Measurements from ENCODE around the gene PRKCH.

DNA sequence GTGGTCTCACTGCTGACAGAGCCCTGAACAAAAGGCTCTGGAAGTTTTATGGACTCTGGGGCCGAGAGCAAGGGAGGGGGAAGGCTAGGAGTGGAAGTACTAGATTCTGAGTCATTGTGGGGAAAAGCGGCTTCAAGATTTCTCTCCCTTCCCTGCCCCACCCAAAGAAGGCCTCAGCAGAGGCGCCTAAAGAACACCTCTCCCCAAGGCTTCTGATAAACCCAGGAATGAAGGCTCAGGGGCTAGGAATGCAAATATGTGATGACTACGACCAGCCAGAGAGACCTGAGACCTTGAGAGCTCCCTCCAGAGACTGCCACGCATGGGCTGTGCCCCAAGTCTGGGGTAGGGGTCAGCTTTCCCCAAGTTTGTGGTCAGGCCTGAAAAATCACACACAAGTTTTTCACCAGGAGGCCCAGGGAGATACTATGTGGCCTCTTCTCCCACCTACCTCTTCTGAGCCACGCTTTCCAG is 243.3 kb downstream of the PRKCH start:
- TF ChIP-seq, protein P1, sequence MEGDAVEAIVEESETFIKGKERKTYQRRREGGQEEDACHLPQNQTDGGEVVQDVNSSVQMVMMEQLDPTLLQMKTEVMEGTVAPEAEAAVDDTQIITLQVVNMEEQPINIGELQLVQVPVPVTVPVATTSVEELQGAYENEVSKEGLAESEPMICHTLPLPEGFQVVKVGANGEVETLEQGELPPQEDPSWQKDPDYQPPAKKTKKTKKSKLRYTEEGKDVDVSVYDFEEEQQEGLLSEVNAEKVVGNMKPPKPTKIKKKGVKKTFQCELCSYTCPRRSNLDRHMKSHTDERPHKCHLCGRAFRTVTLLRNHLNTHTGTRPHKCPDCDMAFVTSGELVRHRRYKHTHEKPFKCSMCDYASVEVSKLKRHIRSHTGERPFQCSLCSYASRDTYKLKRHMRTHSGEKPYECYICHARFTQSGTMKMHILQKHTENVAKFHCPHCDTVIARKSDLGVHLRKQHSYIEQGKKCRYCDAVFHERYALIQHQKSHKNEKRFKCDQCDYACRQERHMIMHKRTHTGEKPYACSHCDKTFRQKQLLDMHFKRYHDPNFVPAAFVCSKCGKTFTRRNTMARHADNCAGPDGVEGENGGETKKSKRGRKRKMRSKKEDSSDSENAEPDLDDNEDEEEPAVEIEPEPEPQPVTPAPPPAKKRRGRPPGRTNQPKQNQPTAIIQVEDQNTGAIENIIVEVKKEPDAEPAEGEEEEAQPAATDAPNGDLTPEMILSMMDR (conservative IDR thresholded peaks at IDR 0.05; ENCODE audit: low read length): no peak
- TF ChIP-seq EZH2phosphoT487 (IDR thresholded peaks at IDR 0.05; ENCODE audit: borderline replicate concordance, low read depth, low read length): no peak
